WTC11 (cell line): ENCODE data around the gene CYP2R1. TPM values are rescaled to one million over a fixed set of nuclear protein-coding genes. Genes with fewer than 3 reads are reported as not detected.

Source experiments
- ATAC-seq: fragments of 200-7000 bp; cut with Tn5 transposase; 2 replicates; pipeline ENCODE4 v1.10.0; 2021; ENCODE audit warnings: mild to moderate bottlenecking, moderate library complexity
- CTCF ChIA-PET: fragments of 300-600 bp; sonication (Branson Sonifier 250); formaldehyde crosslinking; loops from one replicate; lab custom pipeline; 2021; ENCODE audit warnings: antibody characterized with exemption; lab: Charles Lee
- POLR2A ChIA-PET: fragments of 350-600 bp; sonication (Branson Sonifier 250); formaldehyde crosslinking; loops from one replicate; lab custom pipeline; 2021; ENCODE audit warnings: antibody characterized with exemption; lab: Charles Lee
- DNase-seq: peaks from one replicate; pipeline ENCODE4 v3.0.0; 2021; ENCODE audit warnings: low spot score
- H3K27ac Mint-ChIP-seq: 2 replicates; pipeline ENCODE4 v1.8.0; 2021; ENCODE audit warnings: mixed read lengths
- H3K27me3 Mint-ChIP-seq: 2 replicates; pipeline ENCODE4 v1.8.0; 2021; ENCODE audit warnings: low read depth, mild to moderate bottlenecking, moderate library complexity, mixed read lengths
- H3K36me3 Mint-ChIP-seq: 2 replicates; pipeline ENCODE4 v1.8.0; 2021; ENCODE audit warnings: mixed read lengths
- H3K4me1 Mint-ChIP-seq: 2 replicates; pipeline ENCODE4 v1.8.0; 2022; ENCODE audit warnings: mixed read lengths
- H3K4me3 Mint-ChIP-seq: 2 replicates; pipeline ENCODE4 v1.8.0; 2021; ENCODE audit warnings: mild to moderate bottlenecking, moderate library complexity, mixed read lengths
- H3K9me3 Mint-ChIP-seq: 2 replicates; pipeline ENCODE4 v1.8.0; 2021; ENCODE audit warnings: mixed read lengths
- AFF4 ChIP-seq: sonication (generic); formaldehyde crosslinking; IDR thresholded peaks from 2 replicates; pipeline ENCODE4 v1.8.1; 2023; ENCODE audit warnings: mild to moderate bottlenecking, missing genetic modification reagents, borderline replicate concordance
- ATF6 ChIP-seq: sonication (generic); formaldehyde crosslinking; IDR thresholded peaks from 2 replicates; pipeline ENCODE4 v1.8.1; 2023; ENCODE audit warnings: mild to moderate bottlenecking, missing genetic modification reagents
- E2F4 ChIP-seq: sonication (generic); formaldehyde crosslinking; IDR thresholded peaks from 2 replicates; pipeline ENCODE4 v1.8.1; 2022; ENCODE audit warnings: low read depth, mild to moderate bottlenecking, moderate library complexity, missing genetic modification reagents, borderline replicate concordance
- E2F5 ChIP-seq: sonication (generic); formaldehyde crosslinking; IDR thresholded peaks from 2 replicates; pipeline ENCODE4 v1.8.1; 2022; ENCODE audit warnings: mild to moderate bottlenecking, moderate library complexity, missing genetic modification reagents
- NFE2L1 ChIP-seq: sonication (generic); formaldehyde crosslinking; IDR thresholded peaks from 2 replicates; pipeline ENCODE4 v1.8.1; 2023; ENCODE audit warnings: missing genetic modification reagents
- NFYB ChIP-seq: sonication (generic); formaldehyde crosslinking; conservative IDR thresholded peaks from 2 replicates; pipeline ENCODE4 v1.8.0; 2022; ENCODE audit warnings: low read depth, missing genetic modification reagents
- SMAD4 ChIP-seq: sonication (generic); formaldehyde crosslinking; IDR thresholded peaks from 2 replicates; pipeline ENCODE4 v1.8.0; 2022; ENCODE audit warnings: mild to moderate bottlenecking, missing genetic modification reagents
- TP53 ChIP-seq: sonication (generic); formaldehyde crosslinking; IDR thresholded peaks from 2 replicates; pipeline ENCODE4 v1.8.1; 2023; ENCODE audit warnings: mild to moderate bottlenecking, missing genetic modification reagents
- USF1 ChIP-seq: sonication (generic); formaldehyde crosslinking; IDR thresholded peaks from 2 replicates; pipeline ENCODE4 v1.8.0; 2022; ENCODE audit warnings: mild to moderate bottlenecking, missing genetic modification reagents
- USF2 ChIP-seq: sonication (generic); formaldehyde crosslinking; IDR thresholded peaks from 2 replicates; pipeline ENCODE4 v1.8.1; 2023; ENCODE audit warnings: mild to moderate bottlenecking, missing genetic modification reagents, moderate library complexity
- ZNF121 ChIP-seq: sonication (generic); formaldehyde crosslinking; IDR thresholded peaks from 2 replicates; pipeline ENCODE4 v1.8.0; 2023; ENCODE audit warnings: missing genetic modification reagents
- ZNF232 ChIP-seq: sonication (generic); formaldehyde crosslinking; IDR thresholded peaks from 2 replicates; pipeline ENCODE4 v1.8.0; 2022; ENCODE audit warnings: mild to moderate bottlenecking, missing genetic modification reagents
- ZNF396 ChIP-seq: fragments of 250-450 bp; sonication (Bioruptor Pico); IDR thresholded peaks from 2 replicates; pipeline ENCODE4 v1.8.0; 2021; ENCODE audit warnings: mild to moderate bottlenecking, moderate library complexity, borderline replicate concordance
- ZNF532 ChIP-seq: fragments of 250-450 bp; sonication (Bioruptor Pico); IDR thresholded peaks from 2 replicates; pipeline ENCODE4 v1.9.0; 2021; ENCODE audit warnings: mild to moderate bottlenecking, borderline replicate concordance
- total RNA-seq: library from RNA; stranded (reverse); gene quantifications from 3 replicates; pipeline ENCODE4 v1.2.3, GENCODE V29; 2021

Gene CYP2R1
- total RNA-seq, 1 experiment from 2014 or later = 14.9 TPM

GRCh38 chr11:14855890-14856289 is 36.1 kb downstream of the CYP2R1 start:
- Mint-ChIP-seq H3K27me3 (no peaks in the 10 kb centered on the region), H3K4me1 (no peaks in the 10 kb centered on the region), H3K4me3 (no peak overlapping the region), H3K9me3 (no peaks in the 10 kb centered on the region), H3K27ac (no peak overlapping the region), H3K36me3 (no peaks in the 10 kb centered on the region)
- ATAC-seq (no peak), DNase-seq (no peak)
- ChIA-PET CTCF (no interaction called here), POLR2A (no interaction called here)
- TF ChIP-seq TP53 (CRISPR knock-in tag) = no peak
- TF ChIP-seq USF1 (CRISPR knock-in tag) = no peak
- no peak for TF ChIP-seq AFF4 (CRISPR knock-in tag)
- TF ChIP-seq E2F5 (CRISPR knock-in tag) = no peak
- no peak for TF ChIP-seq NFE2L1 (CRISPR knock-in tag)
- no peak for TF ChIP-seq ATF6
- TF ChIP-seq ZNF396 = no peak
- no peak for TF ChIP-seq ZNF121 (CRISPR knock-in tag)
- TF ChIP-seq ZNF232 (CRISPR knock-in tag) = no peak
- TF ChIP-seq SMAD4 (CRISPR knock-in tag) = no peak
- TF ChIP-seq USF2 = no peak
- TF ChIP-seq ZNF532 (CRISPR knock-in tag) = no peak
- no peak for TF ChIP-seq E2F4 (CRISPR knock-in tag)
- no peak for TF ChIP-seq NFYB (CRISPR knock-in tag)
